Gastrocnemius medialis (tissue), 4 donors: Measurements from ENCODE around the gene DNMBP.

Experiments
- CTCF ChIP-seq, 5 experiments: fragments of 450-650 bp in 3 of 5; fragments of 200-600 bp in 2 of 5; sonication (generic) in 2 of 5; IDR thresholded peaks in 4 of 5; conservative IDR thresholded peaks in 1 of 5; 1 replicate in 4 of 5; 2 replicates in 1 of 5; pipeline ENCODE4 v1.5.1; 2016 to 2019; ENCODE audit warnings: antibody characterized with exemption in 5 of 5, mild to moderate bottlenecking in 3 of 5, moderate library complexity in 3 of 5
- POLR2A ChIP-seq, 2 donors: fragments of 450-650 bp; IDR thresholded peaks; one replicate each; pipeline ENCODE4 v1.6.1; 2017; ENCODE audit warnings: antibody characterized with exemption in 2 of 2, mild to moderate bottlenecking in 2 of 2, moderate library complexity in 2 of 2

GRCh38 chr10:99937630-99938029, 72.1 kb downstream of the DNMBP start:
- TF ChIP-seq CTCF (IDR thresholded peaks at IDR 0.05 in 4 of 5, conservative IDR thresholded peaks at IDR 0.05 in 1 of 5) (no peak), POLR2A (IDR thresholded peaks at IDR 0.05) (no peak)
